ENCODE results near the gene ITPR3. TPM values are rescaled to one million over a fixed set of nuclear protein-coding genes. Genes with fewer than 3 reads are reported as not detected.

Gene ITPR3
- total and polyA plus RNA-seq, 7 donors, result 7.7 to 75.3 (median 10.2) TPM

- DNase-seq, result no peak
- H3K36me3 ChIP-seq, result peaks cover 0 to 54% (median 0%) of the 10 kb centered on the region in 4 donors
- no peak overlapping the region for H3K27ac ChIP-seq
- no peaks in the 10 kb centered on the region for H3K27me3 ChIP-seq
- peaks cover 0 to 32% (median 15%) of the 10 kb centered on the region in 4 donors for H3K4me1 ChIP-seq
- intact Hi-C loops (cut with DNase I), result loop anchor here (1.0 kb wide), 1 partner anchor 114 kb away; no protein-coding TSS in a partner anchor
- no peaks in the 10 kb centered on the region for H3K9me3 ChIP-seq
- TF ChIP-seq, protein P1, sequence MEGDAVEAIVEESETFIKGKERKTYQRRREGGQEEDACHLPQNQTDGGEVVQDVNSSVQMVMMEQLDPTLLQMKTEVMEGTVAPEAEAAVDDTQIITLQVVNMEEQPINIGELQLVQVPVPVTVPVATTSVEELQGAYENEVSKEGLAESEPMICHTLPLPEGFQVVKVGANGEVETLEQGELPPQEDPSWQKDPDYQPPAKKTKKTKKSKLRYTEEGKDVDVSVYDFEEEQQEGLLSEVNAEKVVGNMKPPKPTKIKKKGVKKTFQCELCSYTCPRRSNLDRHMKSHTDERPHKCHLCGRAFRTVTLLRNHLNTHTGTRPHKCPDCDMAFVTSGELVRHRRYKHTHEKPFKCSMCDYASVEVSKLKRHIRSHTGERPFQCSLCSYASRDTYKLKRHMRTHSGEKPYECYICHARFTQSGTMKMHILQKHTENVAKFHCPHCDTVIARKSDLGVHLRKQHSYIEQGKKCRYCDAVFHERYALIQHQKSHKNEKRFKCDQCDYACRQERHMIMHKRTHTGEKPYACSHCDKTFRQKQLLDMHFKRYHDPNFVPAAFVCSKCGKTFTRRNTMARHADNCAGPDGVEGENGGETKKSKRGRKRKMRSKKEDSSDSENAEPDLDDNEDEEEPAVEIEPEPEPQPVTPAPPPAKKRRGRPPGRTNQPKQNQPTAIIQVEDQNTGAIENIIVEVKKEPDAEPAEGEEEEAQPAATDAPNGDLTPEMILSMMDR (IDR thresholded peaks at IDR 0.05), result no peak
- TF ChIP-seq POLR2A (IDR thresholded peaks at IDR 0.05), result no peak
- TF ChIP-seq POLR2AphosphoS5 (IDR thresholded peaks at IDR 0.05), result no peak
- TF ChIP-seq EP300 (IDR thresholded peaks at IDR 0.05), result no peak
- 70 to 78% methylated on average over 5 of the region's 5 CpGs for WGBS, 2 donors
- H3K4me3 ChIP-seq, result no peak overlapping the region
Observed at GRCh38 chr6:33699739-33700138, 78.6 kb downstream of the ITPR3 start.

DNA sequence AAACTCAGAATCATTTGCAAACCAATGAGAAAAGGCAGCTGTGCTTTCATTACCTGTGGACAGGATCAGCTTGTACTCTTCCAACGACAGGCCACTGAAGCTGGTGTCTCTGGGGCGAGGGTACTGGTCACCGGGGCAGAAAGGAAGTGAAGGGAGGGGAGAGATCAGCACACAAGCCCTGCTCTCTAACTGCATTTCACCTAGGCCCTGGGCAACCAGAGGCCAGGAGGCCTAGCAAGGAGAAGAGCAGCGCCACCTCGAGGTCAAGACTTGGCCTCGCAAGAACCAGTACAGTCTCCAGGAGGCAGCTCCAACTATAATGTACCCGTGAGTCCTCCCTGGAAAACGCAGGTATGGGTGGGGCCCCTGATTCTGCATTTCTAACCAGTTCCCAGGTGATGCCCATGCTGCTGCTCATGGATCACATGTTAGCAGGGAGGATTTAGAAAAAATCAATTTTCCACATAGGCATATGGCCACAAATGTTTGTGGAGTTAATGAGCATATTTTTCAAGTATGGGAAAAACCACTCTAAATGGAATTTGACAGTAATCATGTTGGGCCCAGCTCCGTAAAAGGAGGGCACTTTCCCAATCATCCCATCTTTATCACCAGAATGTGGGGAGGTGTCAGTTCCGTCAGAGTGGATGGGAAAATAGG lies 79.4 kb downstream of the ITPR3 start:
- peak; percentile 70 for DNase-seq
- H3K9me3 ChIP-seq, result no peaks in the 10 kb centered on the region
- no peaks in the 10 kb centered on the region for H3K27me3 ChIP-seq
- H3K4me3 ChIP-seq, result no peak overlapping the region
- H3K4me1 ChIP-seq, result peaks cover 0 to 26% (median 15%) of the 10 kb centered on the region in 4 donors
- peaks cover 0 to 54% (median 0%) of the 10 kb centered on the region in 4 donors for H3K36me3 ChIP-seq
- 33 to 41% methylated on average over 10 of the region's 10 CpGs for WGBS, 2 donors
- no peak overlapping the region for H3K27ac ChIP-seq
- TF ChIP-seq, protein P1 (IDR thresholded peaks at IDR 0.05), result peak in 3 of 4 experiments; percentile 16 to 33 (median 30)
- no peak for TF ChIP-seq EP300 (IDR thresholded peaks at IDR 0.05)
- intact Hi-C loops (cut with DNase I), result loop anchor here (1.0 kb wide), 1 partner anchor 115 kb away; no protein-coding TSS in a partner anchor

DNA sequence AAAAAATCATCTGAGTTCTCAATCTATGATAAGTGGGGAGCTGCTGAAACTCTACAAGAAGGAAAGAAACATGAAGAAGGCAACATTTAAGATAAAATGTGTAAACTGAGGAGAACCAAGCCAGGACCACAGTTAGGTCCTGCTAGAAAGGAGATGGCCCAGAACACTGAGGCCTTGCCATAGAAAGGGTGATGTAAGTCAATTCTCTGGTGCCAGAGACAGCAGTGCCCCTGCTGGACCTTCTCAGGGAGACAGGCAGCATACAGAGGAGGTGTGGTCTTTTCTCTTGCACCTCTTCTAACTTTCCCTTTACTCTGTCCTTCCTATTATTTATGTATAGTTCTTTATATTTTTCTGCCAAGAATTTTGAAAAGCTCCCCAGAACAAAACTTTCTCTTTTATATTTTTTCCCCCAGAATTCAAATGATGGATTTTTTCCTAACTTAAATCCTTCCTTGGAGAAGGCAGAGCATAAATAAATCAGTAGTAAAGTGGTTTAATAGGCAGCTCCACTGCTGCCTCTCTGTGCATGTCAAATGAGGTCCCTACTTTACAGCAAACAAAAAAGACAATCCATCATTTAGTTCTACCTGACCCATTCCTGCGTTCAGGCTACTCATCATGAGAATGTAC lies 81.3 kb downstream of the ITPR3 start:
- Histone ChIP-seq H3K27ac (no peak overlapping the region), H3K4me3 (no peak overlapping the region), H3K36me3 (peaks cover 0 to 42% (median 0%) of the 10 kb centered on the region in 4 donors), H3K27me3 (no peaks in the 10 kb centered on the region), H3K4me1 (peaks cover 0 to 6% (median under 1%) of the 10 kb centered on the region in 4 donors), H3K9me3 (no peaks in the 10 kb centered on the region)
- peak; percentile 67 for DNase-seq
- intact Hi-C loops (cut with DNase I), result no loop called here
- WGBS, 2 donors, result 85% methylated on average over 1 of the region's 1 CpG
- TF ChIP-seq POLR2AphosphoS5 (IDR thresholded peaks at IDR 0.05), result no peak
- TF ChIP-seq EP300 (IDR thresholded peaks at IDR 0.05), result no peak
- TF ChIP-seq POLR2A (IDR thresholded peaks at IDR 0.05), result no peak
- TF ChIP-seq, protein P1 (IDR thresholded peaks at IDR 0.05), result peak in 2 of 4 experiments; percentile 27 to 47

DNA sequence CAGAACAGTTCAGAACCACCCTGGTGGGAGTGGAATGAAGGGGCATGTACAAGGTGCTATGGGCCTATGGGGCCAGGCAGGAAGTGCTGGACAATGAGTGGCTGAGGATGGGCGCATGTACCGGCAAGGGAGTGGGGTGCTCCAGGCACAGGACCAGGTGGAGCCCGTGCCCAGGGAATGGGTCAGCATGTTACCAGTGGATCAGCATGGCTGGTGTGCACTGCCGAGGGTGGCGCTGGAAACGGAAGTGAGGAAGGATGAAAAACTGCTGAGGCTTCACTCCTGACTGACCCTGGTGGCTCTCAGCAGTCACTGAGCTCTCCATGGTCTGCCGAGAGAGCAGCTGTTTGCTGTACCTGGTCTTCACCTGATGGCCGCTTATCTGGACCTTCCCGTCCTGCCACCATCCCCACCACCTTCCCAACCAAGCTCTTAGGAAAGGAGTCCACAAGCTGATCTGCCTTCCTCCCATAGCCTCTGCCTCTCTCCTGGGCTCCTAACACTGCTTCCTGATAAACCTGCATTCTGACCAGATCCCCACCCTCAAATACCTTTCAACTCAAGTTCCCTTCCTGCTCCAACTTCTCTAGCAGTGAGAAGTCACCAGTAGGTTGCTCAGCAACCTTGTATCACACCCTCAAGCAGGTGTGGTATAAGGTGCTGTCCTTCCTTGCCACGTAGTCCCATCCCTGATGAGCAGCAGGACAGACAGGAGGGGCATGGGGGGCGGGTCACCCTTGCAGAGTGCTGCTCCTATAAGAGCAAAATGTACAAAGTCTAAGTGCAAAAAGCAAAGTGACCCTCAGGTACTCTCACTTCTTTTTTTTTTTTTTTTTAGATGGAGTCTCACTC lies 83.3 kb downstream of the ITPR3 start:
- intact Hi-C loops (cut with DNase I), result no loop called here
- H3K36me3 ChIP-seq, result peaks cover 0 to 39% (median 0%) of the 10 kb centered on the region in 4 donors
- H3K4me1 ChIP-seq, result peaks cover 0 to 5% (median 0%) of the 10 kb centered on the region in 4 donors
- no peak overlapping the region for H3K27ac ChIP-seq
- TF ChIP-seq, protein P1 (IDR thresholded peaks at IDR 0.05), result no peak
- no peaks in the 10 kb centered on the region for H3K9me3 ChIP-seq
- WGBS, 2 donors, result 93 to 94% methylated on average over 11 of the region's 11 CpGs
- H3K4me3 ChIP-seq, result no peak overlapping the region
- DNase-seq, result no peak
- no peaks in the 10 kb centered on the region for H3K27me3 ChIP-seq

Measured in sigmoid colon (tissue), 7 donors.